GM19240 (cell line): ENCODE results near the gene QTRT2.

ENCODE experiments used
- DNase-seq: peaks from one replicate; pipeline ENCODE4 v3.0.0; 2011; ENCODE audit warnings: low spot score; ENCODE audit not compliant: insufficient read length

The QTRT2 gene

GRCh38 chr3:114078126-114078525, 21.6 kb downstream of the QTRT2 start:
- DNase-seq, result no peak

GRCh38 chr3:114079761-114080160, 23.2 kb downstream of the QTRT2 start:
- no peak for DNase-seq

GRCh38 chr3:114080201-114080600, 23.7 kb downstream of the QTRT2 start:
- DNase-seq, result no peak

- no peak for DNase-seq
Observed at GRCh38 chr3:114081037-114081436, 24.5 kb downstream of the QTRT2 start.

- no peak for DNase-seq
Observed at GRCh38 chr3:114083112-114083511, 26.6 kb downstream of the QTRT2 start.

- no peak for DNase-seq
Observed at GRCh38 chr3:114086356-114086755, 29.8 kb downstream of the QTRT2 start.

- no peak for DNase-seq
Observed at GRCh38 chr3:114089675-114090074, 33.1 kb downstream of the QTRT2 start.

GRCh38 chr3:114092151-114093015, 35.8 kb downstream of the QTRT2 start:
- DNase-seq, result no peak

GRCh38 chr3:114093016-114093380, 36.5 kb downstream of the QTRT2 start:
- DNase-seq, result no peak

GRCh38 chr3:114093596-114093995, 37.1 kb downstream of the QTRT2 start:
- no peak for DNase-seq

- DNase-seq, result no peak
Observed at GRCh38 chr3:114095796-114096195, 39.3 kb downstream of the QTRT2 start.

GRCh38 chr3:114101101-114101500, 44.6 kb downstream of the QTRT2 start:
- no peak for DNase-seq

GRCh38 chr3:114103181-114103580, 46.6 kb downstream of the QTRT2 start:
- no peak for DNase-seq

- no peak for DNase-seq
Observed at GRCh38 chr3:114103858-114104257, 47.3 kb downstream of the QTRT2 start.

GRCh38 chr3:114104414-114104813, 47.9 kb downstream of the QTRT2 start:
- DNase-seq, result no peak

- no peak for DNase-seq
Observed at GRCh38 chr3:114108137-114108536, 51.6 kb downstream of the QTRT2 start.

- no peak for DNase-seq
Observed at GRCh38 chr3:114110439-114110838, 53.9 kb downstream of the QTRT2 start.

- DNase-seq, result no peak
Observed at GRCh38 chr3:114111060-114111770, 54.7 kb downstream of the QTRT2 start.

GRCh38 chr3:114112696-114113095, 56.2 kb downstream of the QTRT2 start:
- DNase-seq, result no peak

- no peak for DNase-seq
Observed at GRCh38 chr3:114114719-114115118, 58.2 kb downstream of the QTRT2 start.

- no peak for DNase-seq
Observed at GRCh38 chr3:114115143-114115542, 58.6 kb downstream of the QTRT2 start.

GRCh38 chr3:114119776-114120175, 63.2 kb downstream of the QTRT2 start:
- no peak for DNase-seq

GRCh38 chr3:114120211-114120610, 63.7 kb downstream of the QTRT2 start:
- DNase-seq, result no peak
